Karpas-422 (cell line): Measurements from ENCODE around the gene ZC3H10. TPM values are rescaled to one million over a fixed set of nuclear protein-coding genes. Genes with fewer than 3 reads are reported as not detected.
"Not testable (repeated sequence)": the region's sequence is repeated elsewhere in the genome, so short reads cannot be mapped to it uniquely, and the experiment has no call there.

Source experiments
- DNase-seq: peaks from one replicate; pipeline ENCODE4 v3.0.0-alpha.2; 2015
- H2AFZ ChIP-seq: fragments of 200-600 bp; sonication (generic); 2 replicates; pipeline ENCODE4 v1.6.1; 2014; ENCODE audit warnings: antibody characterized with exemption, low read length, mixed read lengths
- H3K27ac ChIP-seq: fragments of 200-600 bp; sonication (generic); 2 replicates; pipeline ENCODE4 v1.5.1; 2014; ENCODE audit warnings: mild to moderate bottlenecking, low read length, moderate library complexity
- H3K27me3 ChIP-seq: fragments of 200-600 bp; sonication (generic); 2 replicates; pipeline ENCODE4 v1.6.1; 2014; ENCODE audit warnings: low read length, mixed read lengths
- H3K36me3 ChIP-seq: fragments of 200-600 bp; sonication (generic); 2 replicates; pipeline ENCODE4 v1.6.1; 2014; ENCODE audit warnings: low read length, mixed read lengths; ENCODE audit not compliant: insufficient read depth
- H3K4me1 ChIP-seq: fragments of 200-600 bp; sonication (generic); 2 replicates; pipeline ENCODE4 v1.6.1; 2014; ENCODE audit warnings: mild to moderate bottlenecking, low read length, mixed read lengths
- H3K4me2 ChIP-seq: fragments of 200-600 bp; sonication (generic); 2 replicates; pipeline ENCODE4 v1.6.1; 2014; ENCODE audit warnings: low read length, low read depth, mild to moderate bottlenecking; ENCODE audit not compliant: poor library complexity, severe bottlenecking
- H3K4me3 ChIP-seq: fragments of 200-600 bp; sonication (generic); 2 replicates; pipeline ENCODE4 v1.5.1; 2014; ENCODE audit warnings: mild to moderate bottlenecking, antibody characterized with exemption, low read length, mixed read lengths
- H3K79me2 ChIP-seq: fragments of 200-600 bp; sonication (generic); 2 replicates; pipeline ENCODE4 v1.6.1; 2014; ENCODE audit warnings: mild to moderate bottlenecking, low read length, mixed read lengths
- H3K9ac ChIP-seq: fragments of 200-600 bp; sonication (generic); 2 replicates; pipeline ENCODE4 v1.6.0; 2014; ENCODE audit warnings: low read length
- H3K9me2 ChIP-seq: fragments of 200-600 bp; sonication (generic), shearing (Covaris generic); replicated peaks from 2 replicates; pipeline ENCODE4 v1.6.0; 2014; ENCODE audit warnings: mild to moderate bottlenecking, low read length, moderate library complexity; ENCODE audit not compliant: insufficient read depth
- H3K9me3 ChIP-seq: fragments of 300-700, 200-600 bp; sonication (generic); 2 replicates; pipeline ENCODE4 v1.6.1; 2014; ENCODE audit warnings: low read length, mixed read lengths
- H4K20me1 ChIP-seq: fragments of 200-600 bp; sonication (generic); 2 replicates; pipeline ENCODE4 v1.6.1; 2014; ENCODE audit warnings: mild to moderate bottlenecking, antibody characterized with exemption, low read length, low read depth; ENCODE audit not compliant: insufficient read depth
- total RNA-seq: library from RNA; depleted of rRNA; stranded (reverse); fragments of >200 nt; shearing (Covaris generic); gene quantifications from 2 replicates; pipeline ENCODE4 v1.2.3, GENCODE V29; 2014; ENCODE audit warnings: low replicate concordance; rRNA removed

ZC3H10 gene, protein sequence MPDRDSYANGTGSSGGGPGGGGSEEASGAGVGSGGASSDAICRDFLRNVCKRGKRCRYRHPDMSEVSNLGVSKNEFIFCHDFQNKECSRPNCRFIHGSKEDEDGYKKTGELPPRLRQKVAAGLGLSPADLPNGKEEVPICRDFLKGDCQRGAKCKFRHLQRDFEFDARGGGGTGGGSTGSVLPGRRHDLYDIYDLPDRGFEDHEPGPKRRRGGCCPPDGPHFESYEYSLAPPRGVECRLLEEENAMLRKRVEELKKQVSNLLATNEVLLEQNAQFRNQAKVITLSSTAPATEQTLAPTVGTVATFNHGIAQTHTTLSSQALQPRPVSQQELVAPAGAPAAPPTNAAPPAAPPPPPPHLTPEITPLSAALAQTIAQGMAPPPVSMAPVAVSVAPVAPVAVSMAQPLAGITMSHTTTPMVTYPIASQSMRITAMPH
- total RNA-seq = 11.9 and 13.4 TPM in 2 replicates

DNA sequence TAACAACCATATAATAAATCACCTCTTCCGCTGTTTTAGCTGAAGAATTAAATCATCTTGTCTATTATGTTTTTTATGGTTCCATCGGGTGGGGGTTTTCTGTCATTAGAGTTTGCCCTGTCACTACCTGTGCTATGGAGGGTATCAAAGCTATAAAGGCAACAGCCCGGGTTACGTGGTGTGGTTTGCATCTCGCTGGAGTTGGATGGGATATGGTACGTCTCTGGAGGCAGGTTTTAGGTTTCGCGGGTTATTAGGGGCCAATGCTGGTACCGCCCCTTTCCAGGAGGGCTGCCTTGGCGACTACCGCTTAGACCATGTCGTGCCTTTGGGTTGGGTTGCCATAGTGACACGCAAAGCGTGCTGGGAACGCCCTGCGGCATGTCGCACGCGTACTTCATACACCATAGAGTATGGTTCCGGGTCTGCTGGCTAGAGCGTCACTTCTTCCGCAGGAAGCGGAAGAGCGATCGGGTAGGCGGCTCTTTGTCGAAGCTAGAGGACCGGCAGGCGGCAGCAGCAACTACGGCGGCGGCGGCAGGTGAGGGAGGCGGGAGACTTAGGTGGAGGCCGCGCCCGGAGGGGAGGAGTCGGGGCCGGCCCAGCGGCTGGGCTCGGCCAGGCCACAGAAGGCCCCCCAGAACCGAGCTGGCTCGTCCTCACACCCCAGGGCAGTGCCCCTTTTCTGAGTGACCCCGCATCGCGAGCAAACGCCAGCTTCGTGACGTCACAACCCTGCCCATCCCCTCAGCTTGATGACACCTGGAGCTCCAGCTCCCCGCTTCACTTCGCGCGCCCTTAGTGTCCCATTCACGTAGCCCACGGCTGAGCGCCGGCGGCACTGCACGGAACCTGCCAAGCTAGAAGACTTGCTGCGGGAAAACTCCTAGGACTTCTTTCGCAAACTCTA lies at the start of gene ZC3H10:
TSS of gene ZC3H10 (plus strand) at position 489 of the 910 bp plus-strand sequence. CDS start 2,297 bp downstream, outside the sequence.
- H3K4me1 ChIP-seq = peaks cover 25% of the 10 kb centered on the region
- peak within 1 kb of the TSS; percentile 85 for H3K9ac ChIP-seq
- peak within 1 kb of the TSS; percentile 94 for H3K4me2 ChIP-seq
- peak within 1 kb of the TSS; percentile 93 for H3K27ac ChIP-seq
- H3K27me3 ChIP-seq = no peaks in the 10 kb centered on the region
- peaks cover 28% of the 10 kb centered on the region for H3K79me2 ChIP-seq
- peaks cover 16% of the 10 kb centered on the region for H3K36me3 ChIP-seq
- H3K9me2 ChIP-seq = no peaks in the 10 kb centered on the region
- no peaks in the 10 kb centered on the region for H4K20me1 ChIP-seq
- DNase-seq = peak; percentile 100
- H2AFZ ChIP-seq = no peak within 1 kb of the TSS
- H3K9me3 ChIP-seq = no peaks in the 10 kb centered on the region
- peak within 1 kb of the TSS; percentile 90 for H3K4me3 ChIP-seq

DNA sequence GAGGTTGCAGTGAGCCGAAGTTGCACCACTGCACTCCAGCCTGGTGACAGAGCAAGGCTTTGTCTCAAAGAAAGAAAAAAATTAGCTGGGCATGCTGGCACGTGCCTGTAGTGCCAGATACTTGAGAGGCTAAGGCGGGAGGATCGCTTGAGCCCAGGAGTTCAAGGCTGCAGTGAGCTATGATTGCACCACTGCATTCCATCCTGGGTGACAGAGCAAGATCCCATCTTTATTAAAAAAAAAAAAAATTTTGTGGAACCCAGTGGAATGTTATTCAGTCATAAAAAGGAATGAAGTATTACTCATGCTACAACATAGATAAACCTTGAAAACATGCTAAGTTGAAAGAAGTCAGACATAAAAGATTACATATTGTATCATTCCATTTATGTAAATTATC lies 46.4 kb upstream of the ZC3H10 start:
- no peak for DNase-seq
- Histone ChIP-seq H2AFZ (no peak overlapping the region), H4K20me1 (no peaks in the 10 kb centered on the region), H3K9me2 (no peaks in the 10 kb centered on the region), H3K36me3 (no peaks in the 10 kb centered on the region), H3K4me3 (no peak overlapping the region), H3K4me2 (no peak overlapping the region), H3K27me3 (no peaks in the 10 kb centered on the region), H3K9ac (no peak overlapping the region), H3K79me2 (no peaks in the 10 kb centered on the region), H3K27ac (no peak overlapping the region), H3K9me3 (no peaks in the 10 kb centered on the region), H3K4me1 (no peaks in the 10 kb centered on the region)

DNA sequence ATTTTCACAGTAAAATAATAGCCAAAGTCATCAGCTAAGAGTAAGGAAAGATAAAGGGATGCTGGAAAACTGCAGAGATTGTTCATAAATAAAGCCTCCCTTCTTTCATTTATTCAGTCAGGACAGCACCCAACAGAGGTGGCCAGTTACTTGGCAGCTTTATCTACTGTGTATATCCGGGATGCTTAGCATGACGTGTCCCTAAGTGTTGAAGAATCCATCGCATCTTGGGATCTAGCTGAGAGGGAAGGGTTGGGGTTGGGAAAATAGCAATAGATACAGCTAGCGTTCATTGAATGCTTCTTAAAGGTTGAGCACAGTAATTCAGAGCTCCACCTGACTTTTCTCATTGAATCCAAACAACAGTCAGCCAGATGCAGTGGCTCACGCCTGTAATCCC lies 43.7 kb upstream of the ZC3H10 start:
- Histone ChIP-seq H3K27ac (no peak overlapping the region), H3K9me3 (no peaks in the 10 kb centered on the region), H3K4me2 (no peak overlapping the region), H3K9me2 (no peaks in the 10 kb centered on the region), H3K4me3 (no peak overlapping the region), H3K27me3 (no peaks in the 10 kb centered on the region), H2AFZ (no peak overlapping the region), H3K36me3 (no peaks in the 10 kb centered on the region), H4K20me1 (no peaks in the 10 kb centered on the region), H3K9ac (no peak overlapping the region), H3K4me1 (peaks cover 4% of the 10 kb centered on the region), H3K79me2 (no peaks in the 10 kb centered on the region)
- DNase-seq = no peak

DNA sequence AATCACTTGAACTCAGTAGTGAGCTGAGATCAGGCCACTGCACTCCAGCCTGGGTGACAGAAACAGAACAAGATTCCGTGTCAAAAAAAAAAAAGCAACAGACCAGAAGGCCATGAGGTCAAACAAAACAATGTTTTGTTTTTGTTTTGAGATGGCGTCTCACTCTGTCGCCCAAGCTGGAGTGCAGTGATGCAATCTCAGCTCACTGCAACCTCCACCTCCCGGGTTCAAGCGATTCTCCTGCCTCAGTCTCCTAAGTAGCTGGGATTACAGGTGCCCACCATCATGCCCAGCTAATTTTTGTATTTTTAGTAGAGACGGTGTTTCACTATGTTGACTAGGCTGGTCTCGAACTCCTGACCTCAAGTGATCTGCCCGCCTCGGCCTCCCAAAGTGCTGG lies 40.1 kb upstream of the ZC3H10 start:
- not testable (repeated sequence) for H4K20me1 ChIP-seq, H3K9me2 ChIP-seq, H3K27ac ChIP-seq, H3K4me2 ChIP-seq, H3K27me3 ChIP-seq, H3K79me2 ChIP-seq, DNase-seq, H3K36me3 ChIP-seq, H3K4me3 ChIP-seq, H3K9me3 ChIP-seq, H3K9ac ChIP-seq, H2AFZ ChIP-seq
- peaks cover 15% of the 10 kb centered on the region for H3K4me1 ChIP-seq

DNA sequence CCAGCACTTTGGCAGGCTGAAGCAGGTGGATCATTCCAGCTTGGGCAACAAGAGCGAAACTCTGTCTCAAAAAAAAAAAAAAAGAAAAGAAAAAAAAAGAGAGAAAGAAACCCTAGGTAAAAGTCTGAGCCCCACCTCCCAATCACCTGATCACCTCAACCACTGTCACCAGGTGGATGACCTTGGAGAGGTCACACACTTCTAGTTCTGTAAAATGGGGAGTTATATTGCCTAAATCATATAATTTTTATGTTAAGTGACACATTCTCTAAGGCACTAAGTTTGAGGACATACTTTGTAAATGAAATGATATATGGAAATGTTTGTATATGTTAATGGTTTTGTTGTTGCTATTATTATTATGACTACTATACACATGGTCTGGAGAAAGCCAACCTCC lies 39.6 kb upstream of the ZC3H10 start:
- Histone ChIP-seq H2AFZ (no peak overlapping the region), H3K27ac (no peak overlapping the region), H3K27me3 (no peaks in the 10 kb centered on the region), H3K36me3 (no peaks in the 10 kb centered on the region), H3K9me3 (no peaks in the 10 kb centered on the region), H4K20me1 (no peaks in the 10 kb centered on the region), H3K4me3 (no peak overlapping the region), H3K4me2 (no peak overlapping the region), H3K4me1 (peaks cover 15% of the 10 kb centered on the region), H3K9ac (no peak overlapping the region), H3K79me2 (no peaks in the 10 kb centered on the region), H3K9me2 (no peaks in the 10 kb centered on the region)
- DNase-seq = no peak

DNA sequence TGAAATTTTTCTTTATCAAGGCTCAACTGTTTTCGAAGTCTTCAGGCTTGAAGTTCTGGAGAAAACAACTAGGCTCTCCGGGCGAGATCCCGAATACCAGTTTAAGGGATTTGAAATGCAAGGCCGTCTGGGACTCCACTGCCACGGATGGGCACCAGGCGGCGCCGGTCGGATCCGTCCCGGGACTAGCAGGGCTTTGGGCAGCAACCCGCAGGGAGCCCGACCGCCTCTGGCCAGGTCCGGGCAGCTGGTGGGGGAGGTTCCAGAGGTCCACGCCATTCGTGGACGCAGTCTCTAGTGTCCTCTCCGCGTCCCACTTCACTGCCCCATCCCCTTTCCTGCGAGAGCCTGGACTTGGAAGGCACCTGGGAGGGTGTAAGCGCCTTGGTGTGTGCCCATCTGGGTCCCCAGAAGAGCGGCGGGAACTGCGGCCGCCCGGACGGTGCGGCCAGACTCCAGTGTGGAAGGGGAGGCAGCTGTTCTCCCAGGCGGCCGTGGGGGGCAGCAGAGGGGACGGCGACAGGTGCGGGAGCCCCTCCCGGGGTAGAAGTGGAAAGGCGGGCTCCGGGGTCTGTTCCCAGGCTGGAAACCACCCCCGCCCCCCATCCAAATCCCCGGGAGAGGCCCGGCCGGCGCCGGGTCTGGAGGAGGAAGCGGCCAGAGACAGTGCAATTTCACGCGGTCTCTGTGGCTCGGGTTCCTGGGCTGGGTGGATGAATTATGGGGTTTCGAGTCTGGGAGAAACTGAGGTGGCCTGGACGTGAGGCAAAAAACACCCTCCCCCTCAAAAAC lies 38.9 kb upstream of the ZC3H10 start:
- Histone ChIP-seq H3K79me2 (no peaks in the 10 kb centered on the region), H3K4me2 (peak overlapping the region; percentile 77), H3K4me3 (peak overlapping the region; percentile 68), H3K9me3 (no peaks in the 10 kb centered on the region), H3K4me1 (peaks cover 15% of the 10 kb centered on the region), H3K27ac (no peak overlapping the region), H3K27me3 (no peaks in the 10 kb centered on the region), H3K9me2 (no peaks in the 10 kb centered on the region), H4K20me1 (no peaks in the 10 kb centered on the region), H2AFZ (peak overlapping the region; percentile 97; the same call in 1 of the 2 replicates), H3K36me3 (no peaks in the 10 kb centered on the region), H3K9ac (peak overlapping the region; percentile 46; the same call in 1 of the 2 replicates)
- peak; percentile 53 for DNase-seq

DNA sequence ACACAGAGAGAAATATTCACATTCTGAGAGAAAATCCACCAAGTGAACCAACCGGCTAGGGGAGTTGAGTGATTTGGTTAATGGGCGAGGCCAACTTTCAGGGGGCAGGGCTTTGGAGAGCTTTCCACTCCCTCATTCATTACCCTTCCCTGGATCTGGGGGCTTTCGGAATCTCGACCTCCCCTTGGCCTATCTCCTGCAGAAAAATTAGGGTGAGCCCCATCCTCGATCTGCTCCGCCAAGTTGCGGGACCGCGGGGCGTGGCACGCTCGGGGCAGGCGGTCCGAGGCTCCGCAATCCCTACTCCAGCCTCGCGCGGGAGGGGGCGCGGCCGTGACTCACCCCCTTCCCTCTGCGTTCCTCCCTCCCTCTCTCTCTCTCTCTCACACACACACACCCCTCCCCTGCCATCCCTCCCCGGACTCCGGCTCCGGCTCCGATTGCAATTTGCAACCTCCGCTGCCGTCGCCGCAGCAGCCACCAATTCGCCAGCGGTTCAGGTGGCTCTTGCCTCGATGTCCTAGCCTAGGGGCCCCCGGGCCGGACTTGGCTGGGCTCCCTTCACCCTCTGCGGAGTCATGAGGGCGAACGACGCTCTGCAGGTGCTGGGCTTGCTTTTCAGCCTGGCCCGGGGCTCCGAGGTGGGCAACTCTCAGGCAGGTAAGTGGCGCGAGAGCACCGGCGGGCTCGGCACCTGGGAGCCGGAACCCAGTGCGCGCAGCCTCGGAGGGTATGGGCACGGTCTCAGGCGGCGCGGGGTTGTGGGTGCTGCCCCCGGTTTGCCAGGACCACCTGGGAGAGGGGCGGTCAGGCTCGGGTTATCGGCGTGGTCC lies 38.1 kb upstream of the ZC3H10 start, which contains the start of gene ERBB3:
TSS of gene ERBB3 (plus strand) at position 443 of the 833 bp plus-strand sequence. CDS start at position 579, 136 bp downstream.
- Histone ChIP-seq H4K20me1 (no peaks in the 10 kb centered on the region), H2AFZ (peak within 1 kb of the TSS; percentile 97; the same call in 1 of the 2 replicates), H3K4me3 (peak within 1 kb of the TSS; percentile 68)

More for the DNA sequence above, 38.1 kb upstream of the ZC3H10 start, which contains the start of gene ERBB3:
- no peaks in the 10 kb centered on the region for H3K9me3 ChIP-seq
- H3K27ac ChIP-seq = no peak within 1 kb of the TSS
- peak within 1 kb of the TSS; percentile 77 for H3K4me2 ChIP-seq
- H3K9me2 ChIP-seq = no peaks in the 10 kb centered on the region
- DNase-seq = peak; percentile 60
- H3K9ac ChIP-seq = peak within 1 kb of the TSS; percentile 50; the same call in 1 of the 2 replicates
- no peaks in the 10 kb centered on the region for H3K27me3 ChIP-seq
- H3K79me2 ChIP-seq = no peaks in the 10 kb centered on the region
- H3K4me1 ChIP-seq = peaks cover 15% of the 10 kb centered on the region
- no peaks in the 10 kb centered on the region for H3K36me3 ChIP-seq
